H9 (cell line): ENCODE measurements around the gene OTOS. TPM values are rescaled to one million over a fixed set of nuclear protein-coding genes. Genes with fewer than 3 reads are reported as not detected.

Experiments
- DNase-seq: peaks from one replicate; pipeline ENCODE4 v3.0.0-alpha.2; 2017
- H2AFZ ChIP-seq: one replicate; pipeline ENCODE4 v1.6.1; 2013; ENCODE audit warnings: mild to moderate bottlenecking, low read length, control low read depth, moderate library complexity
- H2AK5ac ChIP-seq: 2 replicates; pipeline ENCODE4 v1.6.1; 2013; ENCODE audit warnings: low read length, control low read depth, mixed read lengths; ENCODE audit not compliant: insufficient read length
- H2BK120ac ChIP-seq: one replicate; pipeline ENCODE4 v1.6.1; 2013; ENCODE audit warnings: low read depth, mild to moderate bottlenecking, low read length, control low read depth, inconsistent platforms; ENCODE audit not compliant: poor library complexity, severe bottlenecking
- H2BK12ac ChIP-seq: 2 replicates; pipeline ENCODE4 v1.6.1; 2013; ENCODE audit warnings: low read length, control low read depth, mixed read lengths, low read depth; ENCODE audit not compliant: insufficient read length
- H2BK15ac ChIP-seq: 2 replicates; pipeline ENCODE4 v1.6.1; 2013; ENCODE audit warnings: low read depth, low read length, control low read depth
- H2BK20ac ChIP-seq: one replicate; pipeline ENCODE4 v1.6.1; 2013; ENCODE audit warnings: low read depth, mild to moderate bottlenecking, low read length, control low read depth, inconsistent platforms; ENCODE audit not compliant: poor library complexity, severe bottlenecking
- H2BK5ac ChIP-seq: 2 replicates; pipeline ENCODE4 v1.6.1; 2013; ENCODE audit warnings: low read length, control low read depth, mixed read lengths; ENCODE audit not compliant: insufficient read length
- H3K14ac ChIP-seq: 2 replicates; pipeline ENCODE4 v1.6.1; 2013; ENCODE audit warnings: low read length, control low read depth; ENCODE audit not compliant: insufficient read depth
- H3K18ac ChIP-seq: 2 replicates; pipeline ENCODE4 v1.6.1; 2013; ENCODE audit warnings: low read depth, mild to moderate bottlenecking, mixed read lengths, low read length, control low read depth; ENCODE audit not compliant: insufficient read length
- H3K23ac ChIP-seq: 2 replicates; pipeline ENCODE4 v1.6.1; 2013; ENCODE audit warnings: low read length, control low read depth, mixed read lengths, low read depth; ENCODE audit not compliant: insufficient read length
- H3K23me2 ChIP-seq: 2 replicates; pipeline ENCODE4 v1.6.1; 2013; ENCODE audit warnings: low read depth, mild to moderate bottlenecking, mixed read lengths, low read length, control low read depth; ENCODE audit not compliant: insufficient read length, poor library complexity, severe bottlenecking
- H3K27ac ChIP-seq: 2 replicates; pipeline ENCODE4 v1.5.1; 2013; ENCODE audit warnings: low read length, control low read depth, mixed read lengths, low read depth; ENCODE audit not compliant: insufficient read length
- H3K27me3 ChIP-seq: 2 replicates; pipeline ENCODE4 v1.6.1; 2013; ENCODE audit warnings: low read length, control low read depth, inconsistent platforms; ENCODE audit not compliant: insufficient read depth
- H3K4ac ChIP-seq: 2 replicates; pipeline ENCODE4 v1.6.1; 2013; ENCODE audit warnings: low read depth, mild to moderate bottlenecking, control low read depth, inconsistent platforms, low read length, moderate library complexity
- H3K4me1 ChIP-seq: 2 replicates; pipeline ENCODE4 v1.6.1; 2013; ENCODE audit warnings: low read length, control low read depth, inconsistent platforms; ENCODE audit not compliant: insufficient read depth
- H3K4me2 ChIP-seq: 2 replicates; pipeline ENCODE4 v1.6.1; 2013; ENCODE audit warnings: low read length, control low read depth, mixed read lengths; ENCODE audit not compliant: insufficient read length, insufficient read depth
- H3K56ac ChIP-seq: 2 replicates; pipeline ENCODE4 v1.6.1; 2013; ENCODE audit warnings: low read depth, mild to moderate bottlenecking, mixed read lengths, low read length, control low read depth; ENCODE audit not compliant: insufficient read length
- H3K79me1 ChIP-seq: 2 replicates; pipeline ENCODE4 v1.6.1; 2013; ENCODE audit warnings: low read depth, mild to moderate bottlenecking, moderate library complexity, low read length, control low read depth, inconsistent platforms; ENCODE audit not compliant: insufficient read depth, poor library complexity, severe bottlenecking
- H3K79me2 ChIP-seq: 2 replicates; pipeline ENCODE4 v1.6.1; 2013; ENCODE audit warnings: low read length, control low read depth, inconsistent platforms; ENCODE audit not compliant: insufficient read depth
- H3K9ac ChIP-seq: 2 replicates; pipeline ENCODE4 v1.6.1; 2013; ENCODE audit warnings: low read length, control low read depth, mixed read lengths; ENCODE audit not compliant: insufficient read length; ENCODE audit errors: extremely low read depth
- H3K9me3 ChIP-seq: one replicate; pipeline ENCODE4 v1.6.1; 2013; ENCODE audit warnings: low read depth, low read length, inconsistent platforms; ENCODE audit not compliant: control insufficient read depth
- H3T11ph ChIP-seq: one replicate; pipeline ENCODE4 v1.6.1; 2013; ENCODE audit warnings: mild to moderate bottlenecking, low read length, control low read depth, inconsistent platforms
- H4K20me1 ChIP-seq: one replicate; pipeline ENCODE4 v1.6.1; 2013; ENCODE audit not compliant: control insufficient read depth, insufficient read length, insufficient read depth
- H4K5ac ChIP-seq: 2 replicates; pipeline ENCODE4 v1.6.1; 2013; ENCODE audit warnings: low read depth, mild to moderate bottlenecking, mixed read lengths, low read length, control low read depth; ENCODE audit not compliant: insufficient read length
- H4K8ac ChIP-seq: replicated peaks from 2 replicates; pipeline ENCODE4 v1.6.1; 2013; ENCODE audit warnings: low read length, control low read depth, mixed read lengths, low read depth; ENCODE audit not compliant: insufficient read length
- H4K91ac ChIP-seq: 2 replicates; pipeline ENCODE4 v1.6.1; 2013; ENCODE audit warnings: low read depth, mild to moderate bottlenecking, moderate library complexity, mixed read lengths, low read length, control low read depth; ENCODE audit not compliant: insufficient read length
- H3K27ac Mint-ChIP-seq, 3 experiments: 2 replicates in 2 of 3; 3 replicates in 1 of 3; pipeline ENCODE4 v1.8.0; 2020 to 2021; ENCODE audit warnings: mixed read lengths in 3 of 3, mild to moderate bottlenecking in 1 of 3, moderate library complexity in 1 of 3
- H3K27me3 Mint-ChIP-seq: 2 replicates; pipeline ENCODE4 v1.8.0; 2021; ENCODE audit warnings: low read depth, mild to moderate bottlenecking, moderate library complexity, mixed read lengths
- H3K36me3 Mint-ChIP-seq, 3 experiments: 2 replicates in 2 of 3; 3 replicates in 1 of 3; pipeline ENCODE4 v1.8.0; 2020 to 2021; ENCODE audit warnings: low read depth in 3 of 3, mixed read lengths in 3 of 3; ENCODE audit not compliant: insufficient read depth in 1 of 3
- H3K4me1 Mint-ChIP-seq, 2 experiments: 2 replicates each; pipeline ENCODE4 v1.8.0; 2020; ENCODE audit warnings: mixed read lengths in 2 of 2
- H3K4me3 Mint-ChIP-seq, 2 experiments: 2 replicates in 1 of 2; 3 replicates in 1 of 2; pipeline ENCODE4 v1.8.0; 2020 to 2021; ENCODE audit warnings: mild to moderate bottlenecking in 2 of 2, mixed read lengths in 2 of 2, moderate library complexity in 1 of 2
- H3K9me3 Mint-ChIP-seq, 2 experiments: 2 replicates in 1 of 2; 3 replicates in 1 of 2; pipeline ENCODE4 v1.8.0; 2020; ENCODE audit warnings: mild to moderate bottlenecking in 2 of 2, mixed read lengths in 2 of 2, moderate library complexity in 1 of 2
- CTCF ChIP-seq: fragments of 200-600 bp; sonication (generic); conservative IDR thresholded peaks from 3 replicates; pipeline ENCODE4 v1.8.0; 2021; ENCODE audit warnings: antibody characterized with exemption, mild to moderate bottlenecking
- WGBS: extraction: QIAGEN DNeasy Blood & Tissue Kit; methylation state at CpG from one replicate; pipeline ENCODE4 v1.1.7; 2013; ENCODE audit warnings: missing lambda C conversion rate, low lambda C conversion rate, mixed read lengths; ENCODE audit not compliant: insufficient read length; ENCODE audit errors: extremely low coverage; 5-methylcytosine and 5-hydroxymethylcytosine counted together
- total RNA-seq: library from RNA; stranded (reverse); gene quantifications from 2 replicates; pipeline ENCODE4 v1.2.1, GENCODE V29; 2021

The OTOS gene
- total RNA-seq, 1 experiment from 2014 or later = not detected

GRCh38 chr2:240127911-240128607 lies 12.4 kb downstream of the OTOS start:
- Histone ChIP-seq H3K79me1 (no peaks in the 10 kb centered on the region), H3K14ac (no peak overlapping the region), H3K4ac (no peak overlapping the region), H2BK20ac (no peak overlapping the region), H4K8ac (no peak overlapping the region), H3K4me2 (no peak overlapping the region), H3T11ph (no peak overlapping the region), H2AK5ac (no peak overlapping the region), H3K9me3 (no peaks in the 10 kb centered on the region), H4K20me1 (no peaks in the 10 kb centered on the region), H2BK12ac (no peak overlapping the region), H2BK15ac (no peak overlapping the region), H3K23ac (no peak overlapping the region), H4K91ac (no peak overlapping the region), H2BK120ac (no peak overlapping the region), H2BK5ac (no peak overlapping the region), H3K23me2 (no peaks in the 10 kb centered on the region), H3K18ac (no peak overlapping the region), H3K79me2 (no peaks in the 10 kb centered on the region), H3K4me1 (no peaks in the 10 kb centered on the region), H3K27me3 (no peaks in the 10 kb centered on the region), H2AFZ (no peak overlapping the region), H3K9ac (no peak overlapping the region), H4K5ac (no peak overlapping the region), H3K56ac (no peak overlapping the region), H3K27ac (no peak overlapping the region)
- peak; percentile 2 for DNase-seq
- Mint-ChIP-seq H3K27ac (peak overlapping the region in 1 of 3 experiments; percentile 71; a peak in 1 of 7 replicates), H3K4me3 (no peak overlapping the region), H3K9me3 (no peaks in the 10 kb centered on the region), H3K4me1 (no peaks in the 10 kb centered on the region), H3K36me3 (peaks cover 38 to 68% (median 61%) of the 10 kb centered on the region in 3 experiments), H3K27me3 (no peaks in the 10 kb centered on the region; the same call in 1 of the 2 replicates)
- WGBS = no CpG with 5 or more reads among the region's 16 CpGs
- no peak for TF ChIP-seq CTCF
